Gastroesophageal sphincter (tissue), 3 donors: ENCODE measurements around the gene XRCC5.

ENCODE experiments used
- CTCF ChIP-seq, 4 experiments: fragments of 200-600 bp in 2 of 4; fragments of 450-650 bp in 2 of 4; sonication (generic) in 1 of 4; IDR thresholded peaks; one replicate each; pipeline ENCODE4 v1.5.1; 2017 to 2019; ENCODE audit warnings: antibody characterized with exemption in 4 of 4, mild to moderate bottlenecking in 2 of 4, moderate library complexity in 2 of 4
- EP300 ChIP-seq: sonication (generic); formaldehyde crosslinking; IDR thresholded peaks from one replicate; pipeline ENCODE4 v1.6.1; 2017; ENCODE audit warnings: antibody characterized with exemption, mild to moderate bottlenecking
- POLR2A ChIP-seq, 2 donors: fragments of 450-650 bp; IDR thresholded peaks; one replicate each; pipeline ENCODE4 v1.6.1; 2017; ENCODE audit warnings: antibody characterized with exemption in 2 of 2, mild to moderate bottlenecking in 2 of 2, moderate library complexity in 1 of 2
- POLR2AphosphoS5 ChIP-seq: sonication (generic); formaldehyde crosslinking; IDR thresholded peaks from one replicate; pipeline ENCODE4 v1.6.1; 2017; ENCODE audit warnings: antibody characterized with exemption

- no peak for TF ChIP-seq CTCF (IDR thresholded peaks at IDR 0.05)
- no peak for TF ChIP-seq EP300
- TF ChIP-seq POLR2A (IDR thresholded peaks at IDR 0.05): no peak
- no peak for TF ChIP-seq POLR2AphosphoS5
Observed at GRCh38 chr2:216169087-216169486, 59.9 kb downstream of the XRCC5 start.
